Posterior vena cava (tissue), 2 donors: ENCODE results near the gene ZSCAN31. TPM values are rescaled to one million over a fixed set of nuclear protein-coding genes. Genes with fewer than 3 reads are reported as not detected.

Source experiments
- DNase-seq: peaks from one replicate; pipeline ENCODE4 v3.0.0-alpha.2; 2020; ENCODE audit warnings: low spot score
- intact Hi-C, 2 donors: fragments of 100-400 bp; cut with DNase I; formaldehyde crosslinking; loops; one replicate each; pipeline versions ENCODE4 v1.14.1 to v1.14.2; 2022 to 2023
- total RNA-seq, 2 donors: library from RNA; stranded (reverse); fragmentation: NEBNext Ultra II Directional; extraction: Animal tissue kit (Norgen Biotek cat#: 25700); gene quantifications; one replicate each; pipeline ENCODE4 v1.2.1, GENCODE V29; 2021
- donor health status: DM: yes; HTN: yes; CAD: no.
- donor health status: DM: yes; HTN: yes; CAD: no.

Gene ZSCAN31
- total RNA-seq, 2 donors from 2014 or later, result 13.1 to 14.6 TPM

DNA sequence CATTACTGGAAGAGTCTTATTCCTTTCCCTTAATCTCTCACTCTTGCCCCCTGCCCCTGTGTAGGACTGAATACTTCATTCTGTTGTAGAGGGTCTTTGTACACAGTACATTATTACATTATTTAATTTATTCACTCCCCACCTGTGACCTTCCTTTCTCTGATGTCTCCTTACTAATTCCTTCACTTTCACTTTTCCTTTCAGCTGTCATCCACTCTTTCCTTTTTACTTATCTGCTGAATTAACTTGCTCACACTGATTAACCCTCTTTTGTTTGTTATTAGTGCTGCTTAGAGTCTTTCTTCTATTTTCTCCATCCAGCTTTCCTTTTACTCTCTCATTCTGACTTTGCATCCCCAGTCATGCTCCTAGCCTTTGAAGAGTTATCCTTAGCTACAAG is 61.1 kb downstream of the ZSCAN31 start:
- intact Hi-C loops, result loop anchor here in 1 of 2 donors (5.0 kb wide), 1 partner anchor 57 kb away; no protein-coding TSS in a partner anchor
- no peak for DNase-seq

Other genes with a start within 250 kb of the ZSCAN31 start
- gene ZSCAN16, start 211.5 kb downstream of the ZSCAN31 start, total RNA-seq, result 1 to 10 TPM; 4.8 to 5.3 TPM
- 10 to 100 TPM; 16.9 to 18.6 TPM for gene ZKSCAN8, start 194.3 kb downstream of the ZSCAN31 start, total RNA-seq
- gene ZSCAN9, start 110.9 kb downstream of the ZSCAN31 start, total RNA-seq, result 10 to 100 TPM in 1 of 2 donors, 1 to 10 TPM in 1; 9.2 to 10.4 TPM
- 1 to 10 TPM; 3.1 to 5.6 TPM for gene ZKSCAN4, start 83.9 kb downstream of the ZSCAN31 start, total RNA-seq
- 1 to 10 TPM; 2.7 to 2.8 TPM for gene NKAPL, start 76.9 kb downstream of the ZSCAN31 start, total RNA-seq
- gene ZSCAN26, start 69.0 kb downstream of the ZSCAN31 start, total RNA-seq, result 10 to 100 TPM; 15.8 to 18.8 TPM
- 1 to 10 TPM; 6.0 to 6.4 TPM for gene PGBD1, start 54.6 kb downstream of the ZSCAN31 start, total RNA-seq
- gene ZKSCAN3, start 13.8 kb upstream of the ZSCAN31 start, total RNA-seq, result 1 to 10 TPM; 4.0 to 4.5 TPM
- gene ZSCAN12, start 63.6 kb upstream of the ZSCAN31 start, total RNA-seq, result 1 to 10 TPM; 4.2 to 5.0 TPM
- gene ZSCAN23, start 107.3 kb upstream of the ZSCAN31 start, total RNA-seq, result 1 to 10 TPM; 2.0 to 2.8 TPM
- not detected for gene GPX6, start 179.6 kb upstream of the ZSCAN31 start, total RNA-seq
- not detected for gene GPX5, start 189.7 kb upstream of the ZSCAN31 start, total RNA-seq